ENCODE results near the gene COL4A4. TPM values are rescaled to one million over a fixed set of nuclear protein-coding genes. Genes with fewer than 3 reads are reported as not detected.
A peak's percentile ranks its signal among the peaks of the same experiment; 100 is the strongest.
"Not testable (repeated sequence)": the region's sequence is repeated elsewhere in the genome, so short reads cannot be mapped to it uniquely, and the experiment has no call there.

COL4A4 gene
- 0.24 TPM for total RNA-seq

GRCh38 chr2:227163998-227164762 lies at the start of gene COL4A4, which contains the start of gene COL4A3:
TSS of gene COL4A4 (minus strand) at chr2:227164205. CDS start at chr2:227147483, 16,722 bp downstream.
TSS of gene COL4A3 (plus strand) at chr2:227164624. CDS start at chr2:227164727, 103 bp downstream.
- peak; percentile 95 for ATAC-seq

GRCh38 chr2:227207573-227207972 lies 43.6 kb upstream of the COL4A4 start:
- ATAC-seq, result no peak

- ATAC-seq, result no peak
Measured at GRCh38 chr2:227206406-227206805, 42.4 kb upstream of the COL4A4 start.

GRCh38 chr2:227205701-227206100 lies 41.7 kb upstream of the COL4A4 start:
- no peak for ATAC-seq

GRCh38 chr2:227204452-227204851 lies 40.4 kb upstream of the COL4A4 start:
- ATAC-seq, result no peak

GRCh38 chr2:227201771-227202170 lies 37.8 kb upstream of the COL4A4 start:
- no peak for ATAC-seq

GRCh38 chr2:227198866-227199265 lies 34.9 kb upstream of the COL4A4 start:
- no peak for ATAC-seq

- no peak for ATAC-seq
Measured at GRCh38 chr2:227194219-227194618, 30.2 kb upstream of the COL4A4 start.

- no peak for ATAC-seq
Measured at GRCh38 chr2:227192491-227192890, 28.5 kb upstream of the COL4A4 start.

GRCh38 chr2:227191367-227191766 lies 27.4 kb upstream of the COL4A4 start:
- no peak for ATAC-seq

- ATAC-seq, result no peak
Measured at GRCh38 chr2:227188292-227188691, 24.3 kb upstream of the COL4A4 start.

- ATAC-seq, result no peak
Measured at GRCh38 chr2:227186751-227187150, 22.7 kb upstream of the COL4A4 start.

- ATAC-seq, result no peak
Measured at GRCh38 chr2:227185615-227186232, 21.7 kb upstream of the COL4A4 start.

GRCh38 chr2:227183657-227184367 lies 19.8 kb upstream of the COL4A4 start:
- no peak for ATAC-seq

- no peak for ATAC-seq
Measured at GRCh38 chr2:227182765-227183164, 18.8 kb upstream of the COL4A4 start.

GRCh38 chr2:227180770-227181169 lies 16.8 kb upstream of the COL4A4 start:
- ATAC-seq, result no peak

- ATAC-seq, result peak; percentile 23
Measured at GRCh38 chr2:227179988-227180685, 16.1 kb upstream of the COL4A4 start.

- no peak for ATAC-seq
Measured at GRCh38 chr2:227177592-227178336, 13.8 kb upstream of the COL4A4 start.

GRCh38 chr2:227171779-227172178 lies 7.8 kb upstream of the COL4A4 start:
- ATAC-seq, result not testable (repeated sequence)

GRCh38 chr2:227164763-227165291 lies 822 bp upstream of the COL4A4 start:
- peak; percentile 44 for ATAC-seq

- peak; percentile 27 for ATAC-seq
Measured at GRCh38 chr2:227163485-227163997, 464 bp downstream of the COL4A4 start.

GRCh38 chr2:227161947-227162346 lies 2.1 kb downstream of the COL4A4 start:
- no peak for ATAC-seq

All from esophagus mucosa (tissue), 1 donor.